Stimulated activated CD4-positive, alpha-beta T cell treated with anti-CD3 and anti-CD28 coated beads, Interleukin-12 subunit alpha, Interleukin-12 subunit beta, amount 100 ng/mL, for 4 hours (primary cell): ENCODE results near the gene PTPRN2.

Experiments
- DNase-seq: peaks from one replicate; pipeline ENCODE4 v3.0.0-alpha.2; 2020

The PTPRN2 gene

DNA sequence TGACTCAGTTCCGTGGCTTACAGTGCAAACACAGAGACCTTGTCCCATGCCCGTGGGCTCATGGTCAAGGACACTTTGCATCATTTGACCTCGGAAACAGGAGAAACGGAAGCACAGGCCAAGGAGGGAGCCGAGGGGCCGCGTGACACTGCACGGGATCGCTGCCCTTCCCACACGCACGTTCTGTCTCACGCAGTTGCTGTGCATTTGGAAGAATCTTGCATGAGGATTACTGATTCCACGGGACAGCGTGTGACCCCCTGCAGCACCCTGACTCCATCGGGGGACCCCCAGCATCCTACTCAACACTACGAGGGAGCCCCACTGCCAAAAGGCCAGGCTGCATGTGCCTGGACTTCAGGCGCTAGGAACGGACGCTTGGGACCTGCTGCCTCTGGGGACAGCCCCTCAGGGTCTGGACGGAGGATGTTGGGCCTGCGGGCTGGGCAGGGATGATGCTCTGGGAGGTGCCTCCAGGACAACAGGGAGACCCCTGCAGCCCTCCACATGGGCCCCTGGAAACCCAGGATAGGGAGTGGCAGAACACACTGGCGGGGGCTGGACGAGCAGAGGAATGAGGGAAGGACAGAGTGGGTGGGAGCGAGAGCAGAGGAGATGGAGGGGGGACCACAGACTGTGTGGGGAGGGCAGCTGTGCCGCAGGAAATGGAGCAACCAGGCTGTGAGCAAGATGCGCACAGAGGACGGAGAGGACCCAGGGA is 1028.6 kb downstream of the PTPRN2 start:
- no peak for DNase-seq

DNA sequence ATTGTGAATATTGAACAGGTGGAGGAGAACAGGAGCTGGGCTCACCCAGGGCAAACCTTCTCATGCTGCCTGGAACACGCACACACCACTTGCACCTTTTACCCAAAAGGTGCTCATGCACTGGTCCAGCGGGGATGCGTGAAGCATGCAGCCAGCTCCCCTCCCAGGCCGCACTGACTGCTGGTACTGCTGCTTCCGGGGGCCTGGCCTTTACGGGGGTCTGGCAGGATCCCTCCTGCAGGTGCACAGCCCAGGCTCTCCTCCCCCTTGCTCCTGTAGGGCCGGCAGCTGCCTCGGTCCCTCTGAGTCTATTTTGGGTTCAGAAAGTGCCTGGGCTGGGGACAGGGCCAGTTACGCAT is 1029.1 kb downstream of the PTPRN2 start:
- no peak for DNase-seq

- DNase-seq = no peak
Measured at GRCh38 chr7:157558061-157558460, 1029.6 kb downstream of the PTPRN2 start.

DNA sequence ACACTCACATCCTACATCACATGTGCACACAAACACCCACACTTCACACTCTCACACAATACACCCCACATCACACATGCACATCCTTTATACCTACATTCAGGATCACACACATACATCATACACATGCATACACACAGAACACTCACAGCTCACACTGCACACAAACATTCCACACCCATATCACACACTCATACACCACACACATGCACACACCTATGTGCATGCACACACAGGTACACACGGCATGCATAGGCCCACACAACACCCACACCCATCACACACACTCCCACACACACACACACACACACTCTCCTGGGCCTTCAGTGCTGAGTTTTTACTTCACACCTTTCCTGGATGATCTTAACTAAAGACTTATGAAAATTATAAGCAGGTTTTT is 1030.4 kb downstream of the PTPRN2 start:
- DNase-seq = no peak

DNA sequence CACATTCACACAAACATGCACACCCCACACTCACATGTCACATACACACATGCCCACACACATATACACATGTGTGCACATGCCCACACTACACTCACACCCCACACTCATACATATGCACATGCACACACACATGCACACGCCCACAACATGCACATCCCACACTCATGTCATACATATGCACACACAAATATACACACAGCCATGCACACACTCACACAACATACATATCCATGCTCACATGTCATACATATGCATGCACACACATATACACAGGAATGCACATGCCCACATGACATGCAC is 1031.0 kb downstream of the PTPRN2 start:
- no peak for DNase-seq

DNA sequence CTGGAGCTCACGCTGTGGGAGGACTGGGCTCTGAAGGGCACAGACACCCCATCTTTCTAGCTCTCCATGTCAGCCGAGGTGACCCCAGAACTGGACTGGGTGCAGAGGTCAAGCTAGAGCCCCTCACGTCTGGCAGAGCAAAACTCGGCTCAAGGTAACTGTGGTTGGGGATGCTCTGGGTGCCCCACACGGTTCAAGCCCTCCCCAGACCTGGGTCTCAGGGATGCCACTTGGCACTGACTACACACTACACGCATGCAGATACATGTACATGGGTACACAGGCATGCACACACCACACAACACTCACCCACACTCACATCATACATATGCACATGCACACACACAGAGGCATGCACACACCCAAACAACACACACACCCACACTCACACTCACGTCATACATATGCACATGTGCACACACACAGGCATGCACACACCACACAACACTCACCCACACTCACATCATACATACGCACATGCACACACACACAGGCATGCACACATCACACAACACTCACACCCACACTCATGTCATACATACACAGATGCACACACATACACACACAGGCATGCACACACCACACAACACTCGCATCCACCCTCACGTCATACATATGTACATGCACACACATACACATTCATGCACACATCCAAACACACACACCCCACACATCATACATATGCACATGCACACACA is 1031.5 kb downstream of the PTPRN2 start:
- no peak for DNase-seq

GRCh38 chr7:157555313-157555712 is 1032.3 kb downstream of the PTPRN2 start:
- no peak for DNase-seq

DNA sequence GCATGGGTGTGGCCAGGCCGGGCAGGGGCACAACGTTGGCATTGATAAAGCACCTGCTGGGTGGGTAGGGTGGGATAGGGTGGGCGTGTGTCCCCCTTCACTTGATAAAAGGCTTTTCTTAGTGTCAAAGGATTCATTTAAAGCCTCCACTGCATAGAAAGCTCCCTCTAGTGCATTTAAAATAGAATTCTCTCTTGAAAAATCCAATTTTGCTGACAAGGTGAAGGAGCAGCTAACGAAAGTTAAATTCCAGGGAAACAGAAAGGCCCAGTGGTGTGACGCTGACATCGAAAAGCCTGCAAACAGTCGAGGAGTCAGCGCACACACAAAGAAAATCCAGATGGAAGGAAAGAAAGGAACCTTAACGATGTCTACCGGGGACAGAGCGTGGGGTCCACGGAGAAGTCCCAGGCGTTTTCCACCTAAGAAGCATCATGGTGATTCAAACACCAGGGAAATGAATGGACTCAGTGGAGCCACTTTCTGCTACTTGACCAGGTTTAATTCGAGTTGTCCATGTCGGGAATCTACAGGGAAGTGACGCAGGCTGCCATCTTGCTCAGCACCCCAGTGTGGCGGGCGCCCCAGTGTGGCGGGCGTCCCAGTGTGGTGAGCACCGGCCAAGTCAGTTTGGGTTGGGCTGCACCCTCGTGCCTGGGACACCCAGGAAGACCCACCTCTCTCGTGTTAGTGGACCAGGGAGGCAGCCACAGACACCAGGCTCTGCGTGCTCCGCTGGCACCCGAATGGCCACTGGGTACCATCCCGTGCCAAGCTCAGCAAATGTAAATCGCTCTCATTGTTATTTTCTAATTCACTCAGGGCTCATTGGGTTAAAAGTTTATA is 1033.0 kb downstream of the PTPRN2 start:
- no peak for DNase-seq

DNA sequence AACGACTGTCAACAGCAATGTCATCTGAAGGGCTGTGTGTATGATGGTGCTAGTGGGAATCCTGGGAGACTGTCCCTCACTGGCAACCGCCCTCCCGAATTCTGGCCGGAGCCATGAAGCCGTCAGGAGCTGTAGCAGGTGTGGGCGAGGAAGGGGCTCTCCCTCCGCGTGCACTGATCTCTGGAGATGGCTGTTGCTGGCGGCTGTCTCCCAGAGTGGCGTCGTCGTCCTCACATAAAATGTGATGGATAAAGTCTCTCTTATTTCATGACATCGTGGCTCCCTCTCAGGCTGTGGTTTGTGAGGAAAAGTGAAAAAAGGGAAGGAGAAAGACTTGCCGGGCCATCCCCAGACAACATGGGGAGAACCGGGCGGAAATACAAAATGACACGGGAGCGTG is 1034.4 kb downstream of the PTPRN2 start:
- no peak for DNase-seq

DNA sequence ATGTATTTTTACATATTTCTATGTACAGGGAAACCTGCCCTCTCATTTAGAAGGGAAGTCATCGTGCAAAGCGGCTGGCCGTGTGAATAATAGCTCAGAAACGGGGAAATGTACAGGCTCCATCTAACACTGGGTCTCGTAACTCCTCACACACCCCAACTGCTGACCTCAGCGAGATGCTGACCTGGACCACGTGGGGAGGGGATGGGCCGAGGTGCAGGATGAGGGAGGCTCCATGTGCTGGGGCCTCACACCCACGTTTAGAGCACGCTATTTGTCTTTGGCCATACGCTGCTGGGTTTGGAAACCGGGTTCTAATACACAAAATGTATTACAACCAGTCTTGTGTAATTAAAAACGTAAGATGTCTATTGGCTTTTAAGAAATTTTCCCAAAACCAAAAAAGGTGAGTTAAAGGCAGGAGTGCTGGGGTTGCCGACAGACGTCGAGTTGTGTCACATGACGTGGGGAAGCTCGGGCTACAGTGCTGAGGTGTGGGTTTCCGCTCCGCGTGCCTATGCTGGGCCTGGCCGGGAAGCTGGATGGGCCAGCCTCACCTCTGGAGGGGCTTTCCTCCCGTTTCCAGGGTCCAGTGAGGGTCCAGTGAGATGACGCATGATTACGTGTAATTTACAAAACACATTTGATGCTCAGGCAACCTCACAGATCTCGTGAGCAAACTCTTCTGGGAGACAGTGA is 1035.2 kb downstream of the PTPRN2 start:
- DNase-seq = no peak

GRCh38 chr7:157551325-157552070 is 1036.1 kb downstream of the PTPRN2 start:
- DNase-seq = no peak

GRCh38 chr7:157550300-157551275 is 1037.0 kb downstream of the PTPRN2 start:
- DNase-seq = no peak

- no peak for DNase-seq
Measured at GRCh38 chr7:157549612-157550299, 1037.9 kb downstream of the PTPRN2 start.

DNA sequence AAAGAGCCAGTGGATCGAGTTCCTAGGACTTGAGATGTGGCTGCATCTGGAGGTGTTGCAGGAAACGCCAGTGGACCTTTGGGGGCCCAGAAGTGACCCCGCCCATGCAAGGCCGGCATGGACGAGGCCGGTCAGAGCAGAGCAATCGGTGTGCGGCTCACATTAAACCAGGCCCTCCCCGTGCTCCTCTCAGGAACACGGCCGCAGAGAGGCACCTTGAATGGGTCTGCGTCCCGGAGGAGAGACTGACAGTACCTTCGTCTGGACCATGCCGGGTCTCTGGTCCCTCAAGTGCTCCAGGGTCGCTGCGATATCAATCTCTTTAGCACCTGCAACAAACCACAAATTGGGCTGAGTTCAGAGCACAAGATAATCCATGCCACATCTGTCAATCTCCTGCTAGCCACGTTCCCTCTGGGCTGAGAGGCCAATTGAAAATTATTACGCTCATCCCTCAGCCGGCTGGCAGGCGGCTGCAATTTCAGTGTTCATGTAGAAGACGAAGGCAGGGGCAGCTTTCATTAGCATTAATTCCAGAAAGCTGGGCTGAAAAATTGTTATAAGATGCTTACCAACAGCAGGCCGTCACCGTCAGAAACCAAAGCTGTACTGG is 1038.8 kb downstream of the PTPRN2 start:
- no peak for DNase-seq

- no peak for DNase-seq
Measured at GRCh38 chr7:157547611-157548010, 1040.0 kb downstream of the PTPRN2 start.

GRCh38 chr7:157547102-157547501 is 1040.5 kb downstream of the PTPRN2 start:
- DNase-seq = no peak

- no peak for DNase-seq
Measured at GRCh38 chr7:157545681-157546060, 1042.0 kb downstream of the PTPRN2 start.

- no peak for DNase-seq
Measured at GRCh38 chr7:157544980-157545680, 1042.5 kb downstream of the PTPRN2 start.

- DNase-seq = no peak
Measured at GRCh38 chr7:157544226-157544625, 1043.4 kb downstream of the PTPRN2 start.

- no peak for DNase-seq
Measured at GRCh38 chr7:157543791-157544190, 1043.8 kb downstream of the PTPRN2 start.
